Measurements from ENCODE around the gene NRF1. TPM values are rescaled to one million over a fixed set of nuclear protein-coding genes. Genes with fewer than 3 reads are reported as not detected.

The NRF1 gene
- total and polyA plus RNA-seq, 2 of the 13 experiments (the other 11 are each of a cell fraction or from before 2014, with no cell fraction given) = 9.3 to 10.1 TPM

GRCh38 chr7:129780257-129780973 is 168.9 kb downstream of the NRF1 start (continued):
- TF ChIP-seq, protein P1, sequence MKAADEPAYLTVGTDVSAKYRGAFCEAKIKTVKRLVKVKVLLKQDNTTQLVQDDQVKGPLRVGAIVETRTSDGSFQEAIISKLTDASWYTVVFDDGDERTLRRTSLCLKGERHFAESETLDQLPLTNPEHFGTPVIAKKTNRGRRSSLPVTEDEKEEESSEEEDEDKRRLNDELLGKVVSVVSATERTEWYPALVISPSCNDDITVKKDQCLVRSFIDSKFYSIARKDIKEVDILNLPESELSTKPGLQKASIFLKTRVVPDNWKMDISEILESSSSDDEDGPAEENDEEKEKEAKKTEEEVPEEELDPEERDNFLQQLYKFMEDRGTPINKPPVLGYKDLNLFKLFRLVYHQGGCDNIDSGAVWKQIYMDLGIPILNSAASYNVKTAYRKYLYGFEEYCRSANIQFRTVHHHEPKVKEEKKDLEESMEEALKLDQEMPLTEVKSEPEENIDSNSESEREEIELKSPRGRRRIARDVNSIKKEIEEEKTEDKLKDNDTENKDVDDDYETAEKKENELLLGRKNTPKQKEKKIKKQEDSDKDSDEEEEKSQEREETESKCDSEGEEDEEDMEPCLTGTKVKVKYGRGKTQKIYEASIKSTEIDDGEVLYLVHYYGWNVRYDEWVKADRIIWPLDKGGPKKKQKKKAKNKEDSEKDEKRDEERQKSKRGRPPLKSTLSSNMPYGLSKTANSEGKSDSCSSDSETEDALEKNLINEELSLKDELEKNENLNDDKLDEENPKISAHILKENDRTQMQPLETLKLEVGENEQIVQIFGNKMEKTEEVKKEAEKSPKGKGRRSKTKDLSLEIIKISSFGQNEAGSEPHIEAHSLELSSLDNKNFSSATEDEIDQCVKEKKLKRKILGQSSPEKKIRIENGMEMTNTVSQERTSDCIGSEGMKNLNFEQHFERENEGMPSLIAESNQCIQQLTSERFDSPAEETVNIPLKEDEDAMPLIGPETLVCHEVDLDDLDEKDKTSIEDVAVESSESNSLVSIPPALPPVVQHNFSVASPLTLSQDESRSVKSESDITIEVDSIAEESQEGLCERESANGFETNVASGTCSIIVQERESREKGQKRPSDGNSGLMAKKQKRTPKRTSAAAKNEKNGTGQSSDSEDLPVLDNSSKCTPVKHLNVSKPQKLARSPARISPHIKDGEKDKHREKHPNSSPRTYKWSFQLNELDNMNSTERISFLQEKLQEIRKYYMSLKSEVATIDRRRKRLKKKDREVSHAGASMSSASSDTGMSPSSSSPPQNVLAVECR (CRISPR knock-in tag; IDR thresholded peaks at IDR 0.05; ENCODE audit: borderline replicate concordance) = peak; percentile 48; the same call in 1 of the 2 replicates
- TF ChIP-seq ZEB1 (IDR thresholded peaks at IDR 0.05; ENCODE audit: insufficient replicate concordance, low read depth) = no peak
- no peak for TF ChIP-seq ZFP36L1 (CRISPR knock-in tag; IDR thresholded peaks at IDR 0.05)
- no peak for TF ChIP-seq NFE2L2 (IDR thresholded peaks at IDR 0.05; ENCODE audit: low read length)
- TF ChIP-seq HNRNPLL (IDR thresholded peaks at IDR 0.05; ENCODE audit: low read depth, low read length, poor library complexity, severe bottlenecking) = peak; percentile 85
- TF ChIP-seq MXD4 (CRISPR knock-in tag; IDR thresholded peaks at IDR 0.05) = no peak
- TF ChIP-seq KDM2A (CRISPR knock-in tag; IDR thresholded peaks at IDR 0.05; ENCODE audit: borderline replicate concordance, low read depth) = peak; percentile 54; the same call in 1 of the 2 replicates
- TF ChIP-seq, protein P2, sequence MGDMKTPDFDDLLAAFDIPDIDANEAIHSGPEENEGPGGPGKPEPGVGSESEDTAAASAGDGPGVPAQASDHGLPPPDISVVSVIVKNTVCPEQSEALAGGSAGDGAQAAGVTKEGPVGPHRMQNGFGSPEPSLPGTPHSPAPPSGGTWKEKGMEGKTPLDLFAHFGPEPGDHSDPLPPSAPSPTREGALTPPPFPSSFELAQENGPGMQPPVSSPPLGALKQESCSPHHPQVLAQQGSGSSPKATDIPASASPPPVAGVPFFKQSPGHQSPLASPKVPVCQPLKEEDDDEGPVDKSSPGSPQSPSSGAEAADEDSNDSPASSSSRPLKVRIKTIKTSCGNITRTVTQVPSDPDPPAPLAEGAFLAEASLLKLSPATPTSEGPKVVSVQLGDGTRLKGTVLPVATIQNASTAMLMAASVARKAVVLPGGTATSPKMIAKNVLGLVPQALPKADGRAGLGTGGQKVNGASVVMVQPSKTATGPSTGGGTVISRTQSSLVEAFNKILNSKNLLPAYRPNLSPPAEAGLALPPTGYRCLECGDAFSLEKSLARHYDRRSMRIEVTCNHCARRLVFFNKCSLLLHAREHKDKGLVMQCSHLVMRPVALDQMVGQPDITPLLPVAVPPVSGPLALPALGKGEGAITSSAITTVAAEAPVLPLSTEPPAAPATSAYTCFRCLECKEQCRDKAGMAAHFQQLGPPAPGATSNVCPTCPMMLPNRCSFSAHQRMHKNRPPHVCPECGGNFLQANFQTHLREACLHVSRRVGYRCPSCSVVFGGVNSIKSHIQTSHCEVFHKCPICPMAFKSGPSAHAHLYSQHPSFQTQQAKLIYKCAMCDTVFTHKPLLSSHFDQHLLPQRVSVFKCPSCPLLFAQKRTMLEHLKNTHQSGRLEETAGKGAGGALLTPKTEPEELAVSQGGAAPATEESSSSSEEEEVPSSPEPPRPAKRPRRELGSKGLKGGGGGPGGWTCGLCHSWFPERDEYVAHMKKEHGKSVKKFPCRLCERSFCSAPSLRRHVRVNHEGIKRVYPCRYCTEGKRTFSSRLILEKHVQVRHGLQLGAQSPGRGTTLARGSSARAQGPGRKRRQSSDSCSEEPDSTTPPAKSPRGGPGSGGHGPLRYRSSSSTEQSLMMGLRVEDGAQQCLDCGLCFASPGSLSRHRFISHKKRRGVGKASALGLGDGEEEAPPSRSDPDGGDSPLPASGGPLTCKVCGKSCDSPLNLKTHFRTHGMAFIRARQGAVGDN (CRISPR knock-in tag; IDR thresholded peaks at IDR 0.05) = peak; percentile 58
- TF ChIP-seq U2AF1 (optimal IDR thresholded peaks at IDR 0.05; ENCODE audit: low read depth, low read length) = no peak
- TF ChIP-seq ZFP82 (CRISPR knock-in tag; IDR thresholded peaks at IDR 0.05; ENCODE audit: borderline replicate concordance) = no peak
- TF ChIP-seq ZNF10 (CRISPR knock-in tag; IDR thresholded peaks at IDR 0.05; ENCODE audit: borderline replicate concordance, low read depth) = no peak
- TF ChIP-seq, protein P3, sequence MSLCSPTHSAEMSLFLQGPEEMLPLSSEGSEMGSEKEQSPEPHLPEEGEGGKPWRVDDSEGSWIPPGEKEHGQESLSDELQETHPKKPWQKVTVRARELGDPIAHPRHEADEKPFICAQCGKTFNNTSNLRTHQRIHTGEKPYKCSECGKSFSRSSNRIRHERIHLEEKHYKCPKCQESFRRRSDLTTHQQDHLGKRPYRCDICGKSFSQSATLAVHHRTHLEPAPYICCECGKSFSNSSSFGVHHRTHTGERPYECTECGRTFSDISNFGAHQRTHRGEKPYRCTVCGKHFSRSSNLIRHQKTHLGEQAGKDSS (CRISPR knock-in tag; IDR thresholded peaks at IDR 0.05; ENCODE audit: borderline replicate concordance, low read depth) = no peak
- no peak for TF ChIP-seq ZNF44 (CRISPR knock-in tag; IDR thresholded peaks at IDR 0.05)
- no peak for TF ChIP-seq TRIM22 (IDR thresholded peaks at IDR 0.05)
- no peak; the same call in 1 of the 2 replicates for TF ChIP-seq ZMAT3 (CRISPR knock-in tag; conservative IDR thresholded peaks at IDR 0.05)
- no peak for TF ChIP-seq PCBP2 (optimal IDR thresholded peaks at IDR 0.05; ENCODE audit: low read depth, low read length, poor library complexity, severe bottlenecking)
- no peak for TF ChIP-seq HMG20A (CRISPR knock-in tag; IDR thresholded peaks at IDR 0.05; ENCODE audit: borderline replicate concordance)
- no peak; the same call in 1 of the 2 replicates for TF ChIP-seq NR0B2 (CRISPR knock-in tag; IDR thresholded peaks at IDR 0.05)
